Peyer's patch (tissue), 4 donors: Measurements from ENCODE around the gene MCMBP.
"Not testable (repeated sequence)": the region's sequence is repeated elsewhere in the genome, so short reads cannot be mapped to it uniquely, and the experiment has no call there.

Source experiments
- POLR2A ChIP-seq, 2 donors: fragments of 450-650 bp; IDR thresholded peaks; one replicate each; pipeline ENCODE4 v1.5.1; 2017; ENCODE audit warnings: antibody characterized with exemption in 2 of 2, mild to moderate bottlenecking in 2 of 2, moderate library complexity in 2 of 2
- TF ChIP-seq, protein P1 (sequence below), 6 experiments: fragments of 450-650 bp in 4 of 6; fragments of 200-600 bp in 2 of 6; sonication (generic) in 1 of 6; IDR thresholded peaks; one replicate each; pipeline ENCODE4 v1.5.1; 2017 to 2019; ENCODE audit warnings: antibody characterized with exemption in 6 of 6, mild to moderate bottlenecking in 3 of 6, moderate library complexity in 1 of 6

DNA sequence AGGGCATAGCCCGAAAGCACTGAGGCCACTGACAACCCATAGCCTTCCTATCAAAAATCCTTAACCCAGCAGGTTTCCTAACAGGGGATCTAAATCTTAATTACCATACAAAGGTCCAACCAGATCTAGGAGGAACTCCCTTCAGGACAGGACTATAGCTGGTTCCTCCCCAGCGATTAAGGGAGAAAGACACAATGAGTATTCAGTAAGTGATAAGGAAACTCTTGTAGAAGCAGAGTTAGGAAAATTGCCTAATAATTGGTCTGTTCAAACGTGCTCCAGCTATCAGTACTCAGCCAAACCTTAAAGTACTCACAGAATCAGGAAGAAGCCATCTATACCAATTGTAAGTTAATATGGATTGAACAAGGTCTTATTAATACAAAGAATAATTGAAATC lies 16.6 kb upstream of the MCMBP start:
- not testable (repeated sequence) for TF ChIP-seq POLR2A (IDR thresholded peaks at IDR 0.05)
- TF ChIP-seq, protein P1, sequence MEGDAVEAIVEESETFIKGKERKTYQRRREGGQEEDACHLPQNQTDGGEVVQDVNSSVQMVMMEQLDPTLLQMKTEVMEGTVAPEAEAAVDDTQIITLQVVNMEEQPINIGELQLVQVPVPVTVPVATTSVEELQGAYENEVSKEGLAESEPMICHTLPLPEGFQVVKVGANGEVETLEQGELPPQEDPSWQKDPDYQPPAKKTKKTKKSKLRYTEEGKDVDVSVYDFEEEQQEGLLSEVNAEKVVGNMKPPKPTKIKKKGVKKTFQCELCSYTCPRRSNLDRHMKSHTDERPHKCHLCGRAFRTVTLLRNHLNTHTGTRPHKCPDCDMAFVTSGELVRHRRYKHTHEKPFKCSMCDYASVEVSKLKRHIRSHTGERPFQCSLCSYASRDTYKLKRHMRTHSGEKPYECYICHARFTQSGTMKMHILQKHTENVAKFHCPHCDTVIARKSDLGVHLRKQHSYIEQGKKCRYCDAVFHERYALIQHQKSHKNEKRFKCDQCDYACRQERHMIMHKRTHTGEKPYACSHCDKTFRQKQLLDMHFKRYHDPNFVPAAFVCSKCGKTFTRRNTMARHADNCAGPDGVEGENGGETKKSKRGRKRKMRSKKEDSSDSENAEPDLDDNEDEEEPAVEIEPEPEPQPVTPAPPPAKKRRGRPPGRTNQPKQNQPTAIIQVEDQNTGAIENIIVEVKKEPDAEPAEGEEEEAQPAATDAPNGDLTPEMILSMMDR (IDR thresholded peaks at IDR 0.05), result not testable (repeated sequence)
